ENCODE measurements around the gene MOK.

MOK gene

DNA sequence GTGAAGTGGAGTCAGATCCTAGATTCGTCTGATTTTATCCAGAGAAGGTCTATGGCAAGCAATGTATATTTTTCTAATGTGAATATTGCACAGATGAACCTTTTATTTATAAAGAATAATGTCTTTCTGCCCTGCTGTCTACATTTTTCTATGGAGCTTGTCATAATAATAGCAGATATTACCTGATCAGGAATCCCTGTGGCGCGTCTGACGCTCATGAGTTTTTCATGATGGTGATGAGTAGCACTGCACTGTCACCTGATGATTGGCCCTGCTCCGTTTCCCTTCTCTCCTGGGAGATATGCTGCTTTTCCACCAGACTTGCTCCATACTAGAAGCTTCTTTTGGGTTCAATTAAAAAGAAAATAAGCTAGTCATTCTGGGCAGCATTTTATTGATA lies 37.3 kb upstream of the MOK start:
- TF ChIP-seq, protein P1, sequence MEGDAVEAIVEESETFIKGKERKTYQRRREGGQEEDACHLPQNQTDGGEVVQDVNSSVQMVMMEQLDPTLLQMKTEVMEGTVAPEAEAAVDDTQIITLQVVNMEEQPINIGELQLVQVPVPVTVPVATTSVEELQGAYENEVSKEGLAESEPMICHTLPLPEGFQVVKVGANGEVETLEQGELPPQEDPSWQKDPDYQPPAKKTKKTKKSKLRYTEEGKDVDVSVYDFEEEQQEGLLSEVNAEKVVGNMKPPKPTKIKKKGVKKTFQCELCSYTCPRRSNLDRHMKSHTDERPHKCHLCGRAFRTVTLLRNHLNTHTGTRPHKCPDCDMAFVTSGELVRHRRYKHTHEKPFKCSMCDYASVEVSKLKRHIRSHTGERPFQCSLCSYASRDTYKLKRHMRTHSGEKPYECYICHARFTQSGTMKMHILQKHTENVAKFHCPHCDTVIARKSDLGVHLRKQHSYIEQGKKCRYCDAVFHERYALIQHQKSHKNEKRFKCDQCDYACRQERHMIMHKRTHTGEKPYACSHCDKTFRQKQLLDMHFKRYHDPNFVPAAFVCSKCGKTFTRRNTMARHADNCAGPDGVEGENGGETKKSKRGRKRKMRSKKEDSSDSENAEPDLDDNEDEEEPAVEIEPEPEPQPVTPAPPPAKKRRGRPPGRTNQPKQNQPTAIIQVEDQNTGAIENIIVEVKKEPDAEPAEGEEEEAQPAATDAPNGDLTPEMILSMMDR (IDR thresholded peaks at IDR 0.05), result no peak
- Histone ChIP-seq H3K4me2 (ENCODE audit: low read length) (no peak overlapping the region), H3K4me1 (no peaks in the 10 kb centered on the region), H3K36me3 (ENCODE audit: control insufficient read depth, insufficient read depth, low read length) (no peaks in the 10 kb centered on the region), H3K9me3 (ENCODE audit: control insufficient read depth, low read length) (no peaks in the 10 kb centered on the region), H3K27me3 (ENCODE audit: control insufficient read depth, insufficient read depth, low read length) (no peaks in the 10 kb centered on the region), H3K79me2 (no peaks in the 10 kb centered on the region), H2AFZ (no peak overlapping the region), H3K27ac (no peak overlapping the region), H3K9ac (no peak overlapping the region), H3K4me3 (ENCODE audit: low read depth, low read length) (no peak overlapping the region)

DNA sequence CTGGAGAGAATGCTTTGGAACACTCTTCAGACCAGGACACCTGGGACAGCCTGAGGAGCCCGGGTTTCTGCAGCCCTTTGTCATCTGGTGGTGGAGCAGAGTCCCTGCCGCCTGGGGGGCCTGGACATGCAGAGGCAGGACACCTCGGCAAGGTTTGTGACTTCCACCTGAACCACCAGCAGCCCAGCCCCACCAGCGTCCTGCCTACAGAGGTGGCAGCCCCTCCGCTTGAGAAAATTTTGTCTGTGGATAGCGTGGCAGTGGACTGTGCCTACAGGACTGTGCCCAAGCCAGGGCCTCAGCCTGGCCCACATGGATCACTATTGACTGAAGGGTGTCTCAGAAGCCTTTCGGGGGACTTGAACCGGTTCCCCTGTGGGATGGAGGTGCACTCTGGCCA lies 36.6 kb upstream of the MOK start:
- H3K27ac ChIP-seq, result no peak overlapping the region
- H3K36me3 ChIP-seq (ENCODE audit: control insufficient read depth, insufficient read depth, low read length), result no peaks in the 10 kb centered on the region
- H2AFZ ChIP-seq, result no peak overlapping the region
- H3K4me2 ChIP-seq (ENCODE audit: low read length), result no peak overlapping the region
- H3K9me3 ChIP-seq (ENCODE audit: control insufficient read depth, low read length), result no peaks in the 10 kb centered on the region
- H3K4me1 ChIP-seq, result no peaks in the 10 kb centered on the region
- H3K79me2 ChIP-seq, result no peaks in the 10 kb centered on the region
- no peaks in the 10 kb centered on the region for H3K27me3 ChIP-seq (ENCODE audit: control insufficient read depth, insufficient read depth, low read length)
- TF ChIP-seq, protein P1 (IDR thresholded peaks at IDR 0.05), result no peak
- H3K9ac ChIP-seq, result no peak overlapping the region
- no peak overlapping the region for H3K4me3 ChIP-seq (ENCODE audit: low read depth, low read length)

DNA sequence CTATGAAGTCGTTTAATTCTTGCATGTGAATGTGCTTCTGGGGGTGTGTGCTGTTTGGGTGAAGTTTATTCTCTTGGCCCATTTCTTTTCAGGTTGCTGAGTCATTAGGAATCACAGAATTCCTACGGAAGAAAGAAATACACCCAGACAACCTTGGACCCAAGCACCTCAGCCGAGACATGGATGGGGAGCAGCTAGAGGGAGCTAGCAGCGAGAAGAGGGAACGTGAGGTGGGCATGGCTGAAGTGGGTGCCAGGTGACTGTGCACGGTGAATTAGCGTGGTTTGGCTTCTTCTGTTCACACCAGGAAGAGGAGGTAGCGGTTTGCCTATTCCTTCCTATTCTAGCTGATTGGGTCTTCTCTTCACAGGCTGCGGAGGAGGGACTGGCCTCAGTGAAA lies 33.8 kb upstream of the MOK start:
- no peak overlapping the region for H3K4me3 ChIP-seq (ENCODE audit: low read depth, low read length)
- H3K27ac ChIP-seq, result no peak overlapping the region
- no peaks in the 10 kb centered on the region for H3K9me3 ChIP-seq (ENCODE audit: control insufficient read depth, low read length)
- no peaks in the 10 kb centered on the region for H3K27me3 ChIP-seq (ENCODE audit: control insufficient read depth, insufficient read depth, low read length)
- no peaks in the 10 kb centered on the region for H3K79me2 ChIP-seq
- H3K4me2 ChIP-seq (ENCODE audit: low read length), result no peak overlapping the region
- H3K9ac ChIP-seq, result no peak overlapping the region
- TF ChIP-seq, protein P1 (IDR thresholded peaks at IDR 0.05), result no peak
- no peaks in the 10 kb centered on the region for H3K36me3 ChIP-seq (ENCODE audit: control insufficient read depth, insufficient read depth, low read length)
- no peak overlapping the region for H2AFZ ChIP-seq
- no peaks in the 10 kb centered on the region for H3K4me1 ChIP-seq

DNA sequence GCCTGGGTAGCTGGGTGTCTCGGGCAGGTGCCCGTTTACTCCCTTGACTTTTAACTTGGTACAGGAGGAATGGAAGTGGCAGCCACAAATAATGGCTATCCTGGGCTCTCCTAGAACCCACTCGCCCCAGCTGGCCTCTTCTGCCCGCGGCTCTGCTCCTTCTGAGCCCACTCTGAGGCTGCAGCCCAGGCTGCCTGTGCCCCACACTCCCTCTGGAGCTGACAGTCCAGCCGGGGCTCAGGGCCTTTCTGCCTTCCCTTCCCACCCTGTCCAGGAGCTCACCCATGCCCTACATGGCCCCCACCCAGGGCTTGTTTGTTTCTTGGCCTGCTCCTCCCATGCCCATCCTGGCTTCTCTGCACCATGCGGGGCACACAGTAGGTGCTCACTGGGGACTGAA lies 30.2 kb upstream of the MOK start:
- Histone ChIP-seq H3K36me3 (ENCODE audit: control insufficient read depth, insufficient read depth, low read length) (no peaks in the 10 kb centered on the region), H3K27ac (no peak overlapping the region), H3K79me2 (no peaks in the 10 kb centered on the region), H3K27me3 (ENCODE audit: control insufficient read depth, insufficient read depth, low read length) (no peaks in the 10 kb centered on the region), H3K9ac (no peak overlapping the region), H3K4me1 (no peaks in the 10 kb centered on the region), H3K4me2 (ENCODE audit: low read length) (no peak overlapping the region), H3K4me3 (ENCODE audit: low read depth, low read length) (no peak overlapping the region), H3K9me3 (ENCODE audit: control insufficient read depth, low read length) (no peaks in the 10 kb centered on the region), H2AFZ (no peak overlapping the region)
- TF ChIP-seq, protein P1 (IDR thresholded peaks at IDR 0.05), result no peak

DNA sequence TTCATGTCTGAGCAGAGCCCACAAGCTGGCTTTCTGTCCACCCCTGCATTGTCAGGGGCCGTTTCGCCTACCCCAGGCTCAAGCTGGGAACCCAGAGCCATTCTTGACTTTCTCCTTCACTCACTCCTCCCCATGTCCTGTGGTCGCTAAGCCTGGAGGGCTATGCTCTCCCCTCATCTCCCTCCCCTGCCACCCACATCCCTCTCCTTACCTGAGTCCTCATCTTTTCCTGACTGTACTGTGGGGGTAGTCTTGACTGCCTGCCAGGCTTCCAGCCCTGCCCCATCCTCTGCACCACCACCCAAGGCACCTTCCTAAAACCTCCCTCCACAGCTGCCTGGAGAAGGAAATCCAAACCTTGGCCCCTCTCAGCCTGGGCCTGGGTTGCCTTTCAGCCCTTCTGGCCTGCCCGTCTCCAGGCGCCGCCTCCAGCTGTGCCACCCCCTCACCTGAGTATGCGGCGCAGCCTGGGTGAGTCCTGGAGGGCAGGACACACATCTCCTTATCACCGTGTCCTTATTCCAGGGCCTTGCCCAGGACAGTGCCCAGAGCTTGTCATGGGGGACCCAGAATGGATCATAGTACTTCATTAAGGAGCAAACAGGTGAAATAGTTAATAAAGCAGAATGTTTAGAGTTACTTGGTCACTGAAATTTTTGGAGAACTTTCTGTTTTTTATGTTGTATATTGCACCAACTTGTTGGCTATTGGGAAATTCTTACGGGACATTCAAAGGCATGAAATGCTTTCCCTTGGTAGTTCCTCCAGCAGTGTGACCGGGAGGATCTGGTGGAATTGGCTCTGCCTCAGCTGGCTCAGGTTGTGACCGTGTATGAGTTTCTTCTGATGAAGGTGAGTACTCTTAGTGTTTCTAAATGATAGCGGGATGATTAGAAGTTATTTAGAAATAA lies 29.1 kb upstream of the MOK start:
- no peaks in the 10 kb centered on the region for H3K36me3 ChIP-seq (ENCODE audit: control insufficient read depth, insufficient read depth, low read length)
- H3K4me3 ChIP-seq (ENCODE audit: low read depth, low read length), result no peak overlapping the region
- no peaks in the 10 kb centered on the region for H3K4me1 ChIP-seq
- TF ChIP-seq, protein P1 (IDR thresholded peaks at IDR 0.05), result no peak
- H3K4me2 ChIP-seq (ENCODE audit: low read length), result no peak overlapping the region
- no peaks in the 10 kb centered on the region for H3K79me2 ChIP-seq
- H3K9me3 ChIP-seq (ENCODE audit: control insufficient read depth, low read length), result no peaks in the 10 kb centered on the region
- no peaks in the 10 kb centered on the region for H3K27me3 ChIP-seq (ENCODE audit: control insufficient read depth, insufficient read depth, low read length)
- H3K27ac ChIP-seq, result no peak overlapping the region
- H3K9ac ChIP-seq, result no peak overlapping the region
- H2AFZ ChIP-seq, result no peak overlapping the region
